Panc1 (cell line): Measurements from ENCODE around the gene MYPN. TPM values are rescaled to one million over a fixed set of nuclear protein-coding genes. Genes with fewer than 3 reads are reported as not detected.
A peak's percentile ranks its signal among the peaks of the same experiment; 100 is the strongest.

Experiments
- ATAC-seq: fragments of 200-7000 bp; cut with Tn5 transposase; 2 replicates; pipeline ENCODE4 v1.9.1; 2020; ENCODE audit warnings: mild to moderate bottlenecking, moderate library complexity
- BruUV-seq: library from RNA; stranded (reverse); fragments of 400-500 nt; replicated peaks from 2 replicates; lab custom pipeline; 2021; lab: Mats Ljungman, UMichigan
- CTCF ChIA-PET: fragments of 300-600 bp; sonication (Branson Sonifier 250); formaldehyde crosslinking; loops from one replicate; lab custom pipeline; 2022; ENCODE audit warnings: antibody characterized with exemption; lab: Charles Lee
- POLR2A ChIA-PET: fragments of 300-600 bp; sonication (Branson Sonifier 250); formaldehyde crosslinking; loops from one replicate; lab custom pipeline; 2022; ENCODE audit warnings: antibody characterized with exemption; lab: Charles Lee
- DNase-seq: peaks from one replicate; pipeline ENCODE4 v3.0.0-alpha.2; 2010; ENCODE audit warnings: low read depth, low spot score
- H3K27ac ChIP-seq: 2 replicates; pipeline ENCODE4 v1.5.1; 2011; ENCODE audit warnings: mild to moderate bottlenecking, low read length, inconsistent platforms
- H3K27me3 ChIP-seq: fragments of 200-500 bp; sonication (Bioruptor generic); 2 replicates; pipeline ENCODE4 v1.6.0; 2014; ENCODE audit warnings: low read length, inconsistent platforms; ENCODE audit not compliant: control insufficient read depth, insufficient read depth
- H3K36me3 ChIP-seq: fragments of 200-500 bp; sonication (Bioruptor generic); 2 replicates; pipeline ENCODE4 v1.5.1; 2014; ENCODE audit warnings: inconsistent platforms, mild to moderate bottlenecking, low read length, moderate library complexity; ENCODE audit not compliant: control insufficient read depth, insufficient read depth
- H3K4me1 ChIP-seq: 2 replicates; pipeline ENCODE4 v1.5.1; 2011; ENCODE audit warnings: inconsistent platforms, mild to moderate bottlenecking, low read length, moderate library complexity; ENCODE audit not compliant: control insufficient read depth, insufficient read depth
- H3K4me3 ChIP-seq, 2 experiments: 2 replicates each; pipeline ENCODE4 v1.5.1; 2011 to 2012; ENCODE audit warnings: low read depth in 2 of 2, low read length in 2 of 2, mild to moderate bottlenecking in 2 of 2, inconsistent platforms in 1 of 2, moderate library complexity in 1 of 2
- H3K9me3 ChIP-seq: fragments of 200-500 bp; sonication (Bioruptor generic); 2 replicates; pipeline ENCODE4 v1.5.1; 2014; ENCODE audit warnings: low read depth, mild to moderate bottlenecking, inconsistent platforms, low read length, moderate library complexity; ENCODE audit not compliant: control insufficient read depth, insufficient read depth
- CTCF ChIP-seq: fragments of 450-650 bp; IDR thresholded peaks from 2 replicates; pipeline ENCODE4 v1.5.1; 2017; ENCODE audit warnings: mild to moderate bottlenecking
- POLR2AphosphoS5 ChIP-seq: IDR thresholded peaks from 2 replicates; pipeline ENCODE4 v1.6.1; 2012; ENCODE audit warnings: mild to moderate bottlenecking, low read depth, low read length, moderate library complexity
- SIN3A ChIP-seq: IDR thresholded peaks from 2 replicates; pipeline ENCODE4 v1.6.1; 2012; ENCODE audit warnings: low read depth, mild to moderate bottlenecking, low read length, moderate library complexity, borderline replicate concordance; ENCODE audit not compliant: insufficient read depth
- TCF7L2 ChIP-seq: IDR thresholded peaks from 2 replicates; pipeline ENCODE4 v1.6.1; 2011; ENCODE audit warnings: mild to moderate bottlenecking, low read depth, low read length, inconsistent platforms
- in situ Hi-C: cut with HindIII; loops from 2 replicates; pipeline ENCODE4 v1.10.0; 2016; ENCODE audit warnings: low sequenced_read_pairs, low pct_unique_long_range_greater_than_20kb
- intact Hi-C: fragments of 100-400 bp; cut with micrococcal nuclease; formaldehyde crosslinking; loops from one replicate; pipeline ENCODE4 v1.10.0; 2022; ENCODE audit not compliant: unreplicated experiment
- total RNA-seq: library from RNA; stranded (reverse); gene quantifications from one replicate; pipeline ENCODE4 v1.2.1, GENCODE V29; 2021; ENCODE audit not compliant: unreplicated experiment
- TF ChIP-seq, protein P1 (sequence below), 2 experiments: IDR thresholded peaks; 2 replicates each; pipeline ENCODE4 v1.6.1; 2011 to 2012; ENCODE audit warnings: low read depth in 2 of 2, control low read depth in 1 of 2, low read length in 1 of 2, mild to moderate bottlenecking in 1 of 2, moderate library complexity in 1 of 2; ENCODE audit not compliant: insufficient read depth in 1 of 2

MYPN gene
- total RNA-seq, 1 experiment from 2014 or later, result 39.1 TPM

DNA sequence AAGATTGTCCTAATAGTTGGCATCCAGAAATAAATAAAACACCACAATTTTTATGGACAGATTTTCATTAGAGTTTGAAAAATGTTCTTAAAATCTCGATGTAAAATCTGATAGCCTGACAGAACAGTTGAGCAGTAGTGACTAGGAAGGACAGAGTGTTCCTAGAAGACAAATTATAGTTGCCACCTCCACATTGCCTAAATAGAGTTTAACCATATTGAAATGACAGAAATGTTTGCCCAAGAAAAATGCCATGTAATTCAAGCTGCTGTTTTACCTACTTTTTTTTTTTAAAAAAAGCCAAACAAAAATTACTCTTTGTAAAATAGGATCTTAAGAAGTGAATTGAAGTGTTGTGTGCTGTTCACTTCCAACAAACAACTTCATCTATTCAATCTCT lies 25.3 kb upstream of the MYPN start:
- Histone ChIP-seq H3K4me3 (no peak overlapping the region), H3K36me3 (no peaks in the 10 kb centered on the region), H3K27me3 (no peaks in the 10 kb centered on the region), H3K27ac (peak overlapping the region; percentile 100), H3K9me3 (no peaks in the 10 kb centered on the region), H3K4me1 (peaks cover 71% of the 10 kb centered on the region)
- no peak for ATAC-seq
- TF ChIP-seq, protein P1, sequence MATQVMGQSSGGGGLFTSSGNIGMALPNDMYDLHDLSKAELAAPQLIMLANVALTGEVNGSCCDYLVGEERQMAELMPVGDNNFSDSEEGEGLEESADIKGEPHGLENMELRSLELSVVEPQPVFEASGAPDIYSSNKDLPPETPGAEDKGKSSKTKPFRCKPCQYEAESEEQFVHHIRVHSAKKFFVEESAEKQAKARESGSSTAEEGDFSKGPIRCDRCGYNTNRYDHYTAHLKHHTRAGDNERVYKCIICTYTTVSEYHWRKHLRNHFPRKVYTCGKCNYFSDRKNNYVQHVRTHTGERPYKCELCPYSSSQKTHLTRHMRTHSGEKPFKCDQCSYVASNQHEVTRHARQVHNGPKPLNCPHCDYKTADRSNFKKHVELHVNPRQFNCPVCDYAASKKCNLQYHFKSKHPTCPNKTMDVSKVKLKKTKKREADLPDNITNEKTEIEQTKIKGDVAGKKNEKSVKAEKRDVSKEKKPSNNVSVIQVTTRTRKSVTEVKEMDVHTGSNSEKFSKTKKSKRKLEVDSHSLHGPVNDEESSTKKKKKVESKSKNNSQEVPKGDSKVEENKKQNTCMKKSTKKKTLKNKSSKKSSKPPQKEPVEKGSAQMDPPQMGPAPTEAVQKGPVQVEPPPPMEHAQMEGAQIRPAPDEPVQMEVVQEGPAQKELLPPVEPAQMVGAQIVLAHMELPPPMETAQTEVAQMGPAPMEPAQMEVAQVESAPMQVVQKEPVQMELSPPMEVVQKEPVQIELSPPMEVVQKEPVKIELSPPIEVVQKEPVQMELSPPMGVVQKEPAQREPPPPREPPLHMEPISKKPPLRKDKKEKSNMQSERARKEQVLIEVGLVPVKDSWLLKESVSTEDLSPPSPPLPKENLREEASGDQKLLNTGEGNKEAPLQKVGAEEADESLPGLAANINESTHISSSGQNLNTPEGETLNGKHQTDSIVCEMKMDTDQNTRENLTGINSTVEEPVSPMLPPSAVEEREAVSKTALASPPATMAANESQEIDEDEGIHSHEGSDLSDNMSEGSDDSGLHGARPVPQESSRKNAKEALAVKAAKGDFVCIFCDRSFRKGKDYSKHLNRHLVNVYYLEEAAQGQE (IDR thresholded peaks at IDR 0.05; ENCODE audit: insufficient read depth in 1 of 2, low read depth in 2 of 2, low read length in 1 of 2), result no peak
- TF ChIP-seq SIN3A (no peak), POLR2AphosphoS5 (no peak), CTCF (no peak), TCF7L2 (no peak)
- DNase-seq, result no peak
- in situ Hi-C loops (no loop called here), intact Hi-C loops (loop anchor here (1.0 to 10.0 kb wide), 3 partner anchors 72 to 221 kb away; no protein-coding TSS in a partner anchor)
- ChIA-PET POLR2A (no interaction called here), CTCF (interaction anchor here (2.6 kb wide), 1 partner anchor 72 kb away, joined by 47 read pairs; no protein-coding TSS in a partner anchor)
- BruUV-seq, result no TSS peak

DNA sequence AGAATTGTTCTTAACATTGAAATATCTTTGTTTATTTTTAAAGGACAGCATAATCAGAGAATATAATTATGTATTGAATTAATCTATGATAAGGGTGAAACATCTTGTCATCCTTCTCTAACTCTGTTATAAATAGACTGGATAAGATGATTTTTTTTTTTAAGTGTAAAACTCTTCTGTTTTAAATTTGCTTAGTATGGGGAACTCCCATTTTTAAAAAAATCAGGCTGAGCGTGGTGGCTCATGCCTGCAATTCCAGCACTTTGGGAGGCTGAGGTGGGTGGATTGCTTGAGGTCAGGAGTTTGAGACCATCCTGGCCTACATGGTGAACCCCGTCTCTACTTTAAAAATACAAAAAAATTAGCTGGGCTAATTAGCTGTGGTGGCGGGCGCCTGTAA lies 24.8 kb upstream of the MYPN start:
- Histone ChIP-seq H3K27ac (peak overlapping the region; percentile 100), H3K9me3 (no peaks in the 10 kb centered on the region), H3K36me3 (no peaks in the 10 kb centered on the region), H3K4me3 (no peak overlapping the region), H3K4me1 (peaks cover 71% of the 10 kb centered on the region), H3K27me3 (no peaks in the 10 kb centered on the region)
- ATAC-seq (no peak), DNase-seq (no peak)
- in situ Hi-C loops (no loop called here), intact Hi-C loops (loop anchor here (10.0 kb wide), 1 partner anchor 220 kb away; no protein-coding TSS in a partner anchor)
- ChIA-PET CTCF (interaction anchor here (2.6 kb wide), 1 partner anchor 72 kb away, joined by 47 read pairs; no protein-coding TSS in a partner anchor), POLR2A (interaction anchor here (0.7 kb wide), 1 partner anchor 12 kb away, joined by 4 read pairs; no protein-coding TSS in a partner anchor)
- no TSS peak for BruUV-seq
- no peak for TF ChIP-seq POLR2AphosphoS5
- TF ChIP-seq TCF7L2, result no peak
- TF ChIP-seq CTCF, result no peak
- no peak for TF ChIP-seq SIN3A
- TF ChIP-seq, protein P1 (IDR thresholded peaks at IDR 0.05; ENCODE audit: insufficient read depth in 1 of 2, low read depth in 2 of 2, low read length in 1 of 2), result no peak
